Left ventricle myocardium superior (tissue), 1 donor: Measurements from ENCODE around the gene FA2H. TPM values are rescaled to one million over a fixed set of nuclear protein-coding genes. Genes with fewer than 3 reads are reported as not detected.
"Not testable (repeated sequence)": the region's sequence is repeated elsewhere in the genome, so short reads cannot be mapped to it uniquely, and the experiment has no call there.

Source experiments
- ATAC-seq: fragments of 200-7000 bp; cut with Tn5 transposase; one replicate; pipeline ENCODE4 v1.9.1; 2020; ENCODE audit warnings: mild to moderate bottlenecking, moderate library complexity
- DNase-seq: peaks from one replicate; pipeline ENCODE4 v3.0.0-alpha.2; 2020
- intact Hi-C: fragments of 100-400 bp; cut with micrococcal nuclease; formaldehyde crosslinking; loops from one replicate; pipeline ENCODE4 v1.11.0; 2022
- total RNA-seq: library from RNA; stranded (reverse); fragmentation: NEBNext Ultra II Directional; extraction: Animal tissue kit (Norgen Biotek cat#: 25700); gene quantifications from one replicate; pipeline ENCODE4 v1.2.1, GENCODE V29; 2021
- donor health status: DM: no; HTN: yes; CAD: no; lungs with severe emphysema.

The FA2H gene
- total RNA-seq, 1 donor from 2014 or later: 0.50 TPM

GRCh38 chr16:74700438-74701225 is 74.0 kb downstream of the FA2H start, which contains the start of gene MLKL:
MLKL (minus strand) TSS chr16:74700862; CDS start chr16:74695757, 5,105 bp downstream.
- ATAC-seq (peak; percentile 81), DNase-seq (peak; percentile 69)
- intact Hi-C loops: loop anchor here (10.0 kb wide), 1 partner anchor 164 kb away; no protein-coding TSS in a partner anchor

GRCh38 chr16:74700116-74700437 is 74.5 kb downstream of the FA2H start:
- ATAC-seq (peak; percentile 60), DNase-seq (no peak)
- intact Hi-C loops: loop anchor here (10.0 kb wide), 1 partner anchor 165 kb away; no protein-coding TSS in a partner anchor

- DNase-seq: no peak
- intact Hi-C loops: loop anchor here (10.0 kb wide), 1 partner anchor 165 kb away; no protein-coding TSS in a partner anchor
- ATAC-seq: no peak
Observed at GRCh38 chr16:74699666-74700065, 75.0 kb downstream of the FA2H start.

- intact Hi-C loops: no loop called here
- no peak for ATAC-seq
- no peak for DNase-seq
Observed at GRCh38 chr16:74698222-74698621, 76.4 kb downstream of the FA2H start.

GRCh38 chr16:74695450-74696422 is 78.9 kb downstream of the FA2H start:
- intact Hi-C loops: no loop called here
- DNase-seq: peak; percentile 77
- peak; percentile 95 for ATAC-seq

- intact Hi-C loops: no loop called here
- DNase-seq: no peak
- ATAC-seq: no peak
Observed at GRCh38 chr16:74691093-74691855, 83.3 kb downstream of the FA2H start.

GRCh38 chr16:74682556-74682955 is 92.1 kb downstream of the FA2H start:
- intact Hi-C loops: no loop called here
- DNase-seq (no peak), ATAC-seq (no peak)

- no peak for ATAC-seq
- intact Hi-C loops: no loop called here
Observed at GRCh38 chr16:74680681-74681080, 93.9 kb downstream of the FA2H start.

GRCh38 chr16:74679983-74680382 is 94.6 kb downstream of the FA2H start:
- DNase-seq (no peak), ATAC-seq (no peak)
- intact Hi-C loops: no loop called here

More at GRCh38 chr16:74680681-74681080, 93.9 kb downstream of the FA2H start:
- no peak for DNase-seq

GRCh38 chr16:74677868-74678267 is 96.8 kb downstream of the FA2H start:
- no peak for ATAC-seq

GRCh38 chr16:74673876-74674275 is 100.7 kb downstream of the FA2H start:
- intact Hi-C loops: no loop called here
- ATAC-seq (no peak), DNase-seq (no peak)

More at GRCh38 chr16:74677868-74678267, 96.8 kb downstream of the FA2H start:
- intact Hi-C loops: no loop called here
- no peak for DNase-seq

GRCh38 chr16:74668877-74669276 is 105.7 kb downstream of the FA2H start:
- intact Hi-C loops, ATAC-seq, DNase-seq: not testable (repeated sequence)

- peak; percentile 54 for DNase-seq
- intact Hi-C loops: no loop called here
- ATAC-seq: peak; percentile 30
Observed at GRCh38 chr16:74667255-74667700, 107.3 kb downstream of the FA2H start.

- peak; percentile 100 for ATAC-seq
Observed at GRCh38 chr16:74666425-74667254, 108.0 kb downstream of the FA2H start, which contains the start of gene RFWD3. RFWD3 (minus strand) TSS chr16:74666877; CDS start chr16:74661449, 5,428 bp downstream.

GRCh38 chr16:74666010-74666421 is 108.6 kb downstream of the FA2H start:
- DNase-seq: no peak
- intact Hi-C loops: no loop called here
- ATAC-seq: no peak

More at GRCh38 chr16:74666425-74667254, 108.0 kb downstream of the FA2H start, which contains the start of gene RFWD3:
- intact Hi-C loops: no loop called here
- peak; percentile 95 for DNase-seq
